Astrocyte (in vitro differentiated cells and primary cell): ENCODE measurements around the gene FARS2. TPM values are rescaled to one million over a fixed set of nuclear protein-coding genes. Genes with fewer than 3 reads are reported as not detected.

Experiments used
- DNase-seq: peaks from one replicate; pipeline ENCODE4 v3.0.0-alpha.2; 2010; ENCODE audit warnings: low read depth
- FAIRE-seq: peaks from 2 replicates; lab custom pipeline; 2011; peaks lifted over from hg19 to GRCh38; lab: Jason Lieb, UNC
- H2AFZ ChIP-seq: 2 replicates; pipeline ENCODE4 v1.6.0; 2012; ENCODE audit warnings: low read depth, low read length, inconsistent platforms
- H3K27ac ChIP-seq: 2 replicates; pipeline ENCODE4 v1.5.1; 2011; ENCODE audit warnings: low read depth, low read length, inconsistent platforms
- H3K27me3 ChIP-seq: 2 replicates; pipeline ENCODE4 v1.6.0; 2011; ENCODE audit warnings: low read length, inconsistent platforms; ENCODE audit not compliant: insufficient read depth
- H3K36me3 ChIP-seq: 2 replicates; pipeline ENCODE4 v1.5.1; 2011; ENCODE audit warnings: low read length, inconsistent platforms; ENCODE audit not compliant: insufficient read depth
- H3K4me1 ChIP-seq: 2 replicates; pipeline ENCODE4 v1.5.1; 2011; ENCODE audit warnings: low read length, inconsistent platforms; ENCODE audit not compliant: insufficient read depth
- H3K4me2 ChIP-seq: 2 replicates; pipeline ENCODE4 v1.6.0; 2012; ENCODE audit warnings: low read length, inconsistent platforms
- H3K4me3 ChIP-seq: 2 replicates; pipeline ENCODE4 v1.5.1; 2011; ENCODE audit warnings: low read depth, mild to moderate bottlenecking, low read length, inconsistent platforms; ENCODE audit not compliant: insufficient read depth
- H3K79me2 ChIP-seq: 2 replicates; pipeline ENCODE4 v1.6.0; 2012; ENCODE audit warnings: mild to moderate bottlenecking, low read length, inconsistent platforms; ENCODE audit not compliant: insufficient read depth
- H3K9ac ChIP-seq: 2 replicates; pipeline ENCODE4 v1.6.0; 2012; ENCODE audit warnings: mild to moderate bottlenecking, low read length, inconsistent platforms
- H3K9me3 ChIP-seq: 2 replicates; pipeline ENCODE4 v1.5.1; 2012; ENCODE audit warnings: low read depth, mild to moderate bottlenecking, low read length, inconsistent platforms; ENCODE audit not compliant: insufficient read depth
- H4K20me1 ChIP-seq: 2 replicates; pipeline ENCODE4 v1.6.0; 2012; ENCODE audit warnings: low read length, inconsistent platforms; ENCODE audit not compliant: insufficient read depth
- H3K27ac Mint-ChIP-seq: one replicate; pipeline ENCODE4 v1.8.0; 2021; ENCODE audit warnings: mild to moderate bottlenecking, mixed read lengths; ENCODE audit not compliant: unreplicated experiment
- H3K27me3 Mint-ChIP-seq: one replicate; pipeline ENCODE4 v1.8.0; 2021; ENCODE audit warnings: low read depth, mixed read lengths; ENCODE audit not compliant: unreplicated experiment
- H3K36me3 Mint-ChIP-seq: one replicate; pipeline ENCODE4 v1.8.0; 2021; ENCODE audit warnings: low read depth, mixed read lengths; ENCODE audit not compliant: unreplicated experiment
- H3K4me1 Mint-ChIP-seq: one replicate; pipeline ENCODE4 v1.8.0; 2021; ENCODE audit warnings: low read depth, mixed read lengths; ENCODE audit not compliant: unreplicated experiment
- H3K4me3 Mint-ChIP-seq: one replicate; pipeline ENCODE4 v1.8.0; 2021; ENCODE audit warnings: mild to moderate bottlenecking, moderate library complexity, mixed read lengths; ENCODE audit not compliant: unreplicated experiment
- H3K9me3 Mint-ChIP-seq: one replicate; pipeline ENCODE4 v1.8.0; 2021; ENCODE audit warnings: mild to moderate bottlenecking, mixed read lengths; ENCODE audit not compliant: unreplicated experiment
- EZH2 ChIP-seq: IDR thresholded peaks from 2 replicates; pipeline ENCODE4 v1.6.1; 2012; ENCODE audit warnings: mild to moderate bottlenecking, low read length, inconsistent platforms; ENCODE audit not compliant: insufficient read depth
- total RNA-seq: library from RNA; stranded (reverse); gene quantifications from 2 replicates; pipeline ENCODE4 v1.2.1, GENCODE V29; 2021
- TF ChIP-seq, protein P1 (sequence below): IDR thresholded peaks from 2 replicates; pipeline ENCODE4 v1.5.1; 2011; ENCODE audit warnings: low read depth, mild to moderate bottlenecking, inconsistent platforms, low read length, moderate library complexity; ENCODE audit not compliant: insufficient read depth

FARS2 gene
- total RNA-seq, 1 donor from 2014 or later: 13.3 TPM

GRCh38 chr6:5257400-5257799, 3.9 kb upstream of the FARS2 start:
- TF ChIP-seq, protein P1, sequence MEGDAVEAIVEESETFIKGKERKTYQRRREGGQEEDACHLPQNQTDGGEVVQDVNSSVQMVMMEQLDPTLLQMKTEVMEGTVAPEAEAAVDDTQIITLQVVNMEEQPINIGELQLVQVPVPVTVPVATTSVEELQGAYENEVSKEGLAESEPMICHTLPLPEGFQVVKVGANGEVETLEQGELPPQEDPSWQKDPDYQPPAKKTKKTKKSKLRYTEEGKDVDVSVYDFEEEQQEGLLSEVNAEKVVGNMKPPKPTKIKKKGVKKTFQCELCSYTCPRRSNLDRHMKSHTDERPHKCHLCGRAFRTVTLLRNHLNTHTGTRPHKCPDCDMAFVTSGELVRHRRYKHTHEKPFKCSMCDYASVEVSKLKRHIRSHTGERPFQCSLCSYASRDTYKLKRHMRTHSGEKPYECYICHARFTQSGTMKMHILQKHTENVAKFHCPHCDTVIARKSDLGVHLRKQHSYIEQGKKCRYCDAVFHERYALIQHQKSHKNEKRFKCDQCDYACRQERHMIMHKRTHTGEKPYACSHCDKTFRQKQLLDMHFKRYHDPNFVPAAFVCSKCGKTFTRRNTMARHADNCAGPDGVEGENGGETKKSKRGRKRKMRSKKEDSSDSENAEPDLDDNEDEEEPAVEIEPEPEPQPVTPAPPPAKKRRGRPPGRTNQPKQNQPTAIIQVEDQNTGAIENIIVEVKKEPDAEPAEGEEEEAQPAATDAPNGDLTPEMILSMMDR: no peak
- Histone ChIP-seq H3K9ac (no peak overlapping the region), H3K27ac (no peak overlapping the region), H2AFZ (no peak overlapping the region), H3K79me2 (peaks cover 48% of the 10 kb centered on the region), H3K9me3 (no peaks in the 10 kb centered on the region), H3K27me3 (no peaks in the 10 kb centered on the region), H4K20me1 (peaks cover 2% of the 10 kb centered on the region), H3K4me1 (peaks cover 7% of the 10 kb centered on the region), H3K36me3 (no peaks in the 10 kb centered on the region), H3K4me3 (no peak overlapping the region), H3K4me2 (no peak overlapping the region)
- Mint-ChIP-seq H3K36me3 (peaks cover 12% of the 10 kb centered on the region), H3K27ac (no peak overlapping the region), H3K4me1 (peaks cover 9% of the 10 kb centered on the region), H3K9me3 (no peaks in the 10 kb centered on the region), H3K4me3 (no peak overlapping the region), H3K27me3 (no peaks in the 10 kb centered on the region)
- DNase-seq (no peak), FAIRE-seq (no peak)

GRCh38 chr6:5259428-5259827, 1.9 kb upstream of the FARS2 start:
- Histone ChIP-seq H3K4me2 (peak overlapping the region; percentile 97), H3K27ac (no peak overlapping the region), H3K27me3 (no peaks in the 10 kb centered on the region), H3K9me3 (no peaks in the 10 kb centered on the region), H3K36me3 (no peaks in the 10 kb centered on the region), H3K4me1 (peaks cover 7% of the 10 kb centered on the region), H3K9ac (peak overlapping the region; percentile 93), H4K20me1 (no peaks in the 10 kb centered on the region), H3K4me3 (peak overlapping the region; percentile 95), H2AFZ (no peak overlapping the region), H3K79me2 (peaks cover 54% of the 10 kb centered on the region)
- Mint-ChIP-seq H3K4me1 (peaks cover 9% of the 10 kb centered on the region), H3K27me3 (no peaks in the 10 kb centered on the region), H3K27ac (peak overlapping the region; percentile 73), H3K4me3 (peak overlapping the region; percentile 95), H3K36me3 (peaks cover 10% of the 10 kb centered on the region), H3K9me3 (no peaks in the 10 kb centered on the region)
- no peak for FAIRE-seq
- TF ChIP-seq, protein P1: no peak
- TF ChIP-seq EZH2: no peak
- no peak for DNase-seq

- H3K27me3 ChIP-seq: no peaks in the 10 kb centered on the region
- Mint-ChIP-seq H3K4me3 (peak overlapping the region; percentile 95), H3K36me3 (peaks cover 10% of the 10 kb centered on the region), H3K27me3 (no peaks in the 10 kb centered on the region), H3K9me3 (no peaks in the 10 kb centered on the region), H3K27ac (peak overlapping the region; percentile 92), H3K4me1 (peaks cover 9% of the 10 kb centered on the region)
- peaks cover 7% of the 10 kb centered on the region for H3K4me1 ChIP-seq
- no peaks in the 10 kb centered on the region for H4K20me1 ChIP-seq
- H3K9ac ChIP-seq: peak overlapping the region; percentile 93
- H3K79me2 ChIP-seq: peaks cover 53% of the 10 kb centered on the region
- FAIRE-seq (no peak), DNase-seq (peak; percentile 41)
- peak overlapping the region; percentile 95 for H3K4me3 ChIP-seq
- H3K27ac ChIP-seq: peak overlapping the region; percentile 60
- no peaks in the 10 kb centered on the region for H3K9me3 ChIP-seq
- H3K4me2 ChIP-seq: peak overlapping the region; percentile 97
- no peak for TF ChIP-seq EZH2
- TF ChIP-seq, protein P1: no peak
- H3K36me3 ChIP-seq: no peaks in the 10 kb centered on the region
- peak overlapping the region; percentile 73 for H2AFZ ChIP-seq
These were observed 1.1 kb upstream of the FARS2 start for GRCh38 chr6:5260111-5260620.
